Smooth muscle cell (in vitro differentiated cells): ENCODE data around the gene COL15A1. TPM values are rescaled to one million over a fixed set of nuclear protein-coding genes. Genes with fewer than 3 reads are reported as not detected.
A peak's percentile ranks its signal among the peaks of the same experiment; 100 is the strongest.

Experiments
- DNase-seq: peaks from one replicate; lab custom pipeline; 2025; ENCODE audit not compliant: unreplicated experiment; lab: John Stamatoyannopoulos, UW
- H2AFZ ChIP-seq: fragments of 200-600 bp; sonication (generic); 2 replicates; pipeline ENCODE4 v1.6.0; 2016; ENCODE audit warnings: antibody characterized with exemption, low read depth, mild to moderate bottlenecking
- H3F3A ChIP-seq: fragments of 200-600 bp; sonication (generic); 2 replicates; pipeline ENCODE4 v1.6.0; 2017; ENCODE audit warnings: antibody characterized with exemption, low read depth
- H3K27ac ChIP-seq: fragments of 200-600 bp; sonication (generic); 2 replicates; pipeline ENCODE4 v1.5.1; 2016; ENCODE audit warnings: low read depth, mild to moderate bottlenecking
- H3K27me3 ChIP-seq: fragments of 200-600 bp; sonication (generic); 2 replicates; pipeline ENCODE4 v1.6.1; 2016; ENCODE audit warnings: low read depth, mild to moderate bottlenecking
- H3K36me3 ChIP-seq: fragments of 200-600 bp; sonication (generic); 2 replicates; pipeline ENCODE4 v1.5.1; 2016; ENCODE audit warnings: low read depth
- H3K4me1 ChIP-seq: fragments of 200-600 bp; sonication (generic); 2 replicates; pipeline ENCODE4 v1.5.1; 2016; ENCODE audit warnings: low read depth
- H3K4me2 ChIP-seq: fragments of 200-600 bp; sonication (generic); 2 replicates; pipeline ENCODE4 v1.6.0; 2016; ENCODE audit warnings: mild to moderate bottlenecking
- H3K4me3 ChIP-seq: fragments of 200-600 bp; sonication (generic); 2 replicates; pipeline ENCODE4 v1.5.1; 2016; ENCODE audit warnings: mild to moderate bottlenecking
- H3K79me2 ChIP-seq: fragments of 200-600 bp; sonication (generic); 2 replicates; pipeline ENCODE4 v1.6.0; 2016; ENCODE audit warnings: low read depth, mild to moderate bottlenecking
- H3K9ac ChIP-seq: fragments of 200-600 bp; sonication (generic); 2 replicates; pipeline ENCODE4 v1.6.0; 2016; ENCODE audit warnings: low read depth
- H3K9me3 ChIP-seq: fragments of 200-600 bp; sonication (generic); replicated peaks from 2 replicates; pipeline ENCODE4 v1.5.1; 2016; ENCODE audit warnings: low read depth
- H4K20me1 ChIP-seq: fragments of 200-600 bp; sonication (generic); 2 replicates; pipeline ENCODE4 v1.6.0; 2016; ENCODE audit warnings: low read depth
- WGBS: methylation state at CpG from one replicate; pipeline ENCODE4 v1.1.7; 2016; ENCODE audit warnings: low lambda C conversion rate; 5-methylcytosine and 5-hydroxymethylcytosine counted together
- polyA plus RNA-seq: library from polyadenylated mRNA; unstranded; fragments of >200 nt; fragmentation: Nextera tagmentation; extraction: Ambion mirVana; gene quantifications from 2 replicates; pipeline ENCODE4 v1.2.1, GENCODE V29; 2016
- total RNA-seq: library from RNA; depleted of rRNA; stranded (reverse); fragments of >200 nt; gene quantifications from 2 replicates; pipeline ENCODE4 v1.2.3, GENCODE V29; 2014
- TF ChIP-seq, protein P1 (sequence below): fragments of 200-600 bp; sonication (generic); IDR thresholded peaks from 2 replicates; pipeline ENCODE4 v1.5.1; 2017; ENCODE audit warnings: borderline replicate concordance, mild to moderate bottlenecking, antibody characterized with exemption; ENCODE audit not compliant: insufficient read depth, poor library complexity, severe bottlenecking

COL15A1 gene
- total and polyA plus RNA-seq, 2 experiments from 2014 or later = 222 to 293 TPM

DNA sequence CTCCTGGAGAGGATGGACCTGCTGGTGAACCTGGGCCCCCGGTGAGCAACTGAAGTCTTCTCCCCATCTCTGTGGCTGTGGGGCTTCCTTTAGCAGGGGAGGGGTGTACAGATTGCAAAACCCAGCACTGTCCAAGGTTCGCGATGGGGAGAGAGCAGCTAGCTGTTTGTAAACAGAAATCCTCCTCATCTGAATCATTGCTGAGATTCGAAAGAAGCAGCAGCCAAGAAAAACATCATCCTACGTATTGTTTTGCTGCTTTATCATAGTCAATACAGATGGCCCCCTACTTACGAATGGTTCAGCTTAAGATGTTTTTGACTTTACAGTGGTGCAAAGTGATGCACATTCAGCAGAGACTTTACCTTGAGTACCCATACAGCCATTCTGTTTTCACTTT lies 81.3 kb downstream of the COL15A1 start:
- Histone ChIP-seq H3K27me3 (no peaks in the 10 kb centered on the region), H3K36me3 (no peaks in the 10 kb centered on the region), H3K9me3 (no peaks in the 10 kb centered on the region), H3K4me2 (no peak overlapping the region), H3K27ac (peak overlapping the region; percentile 12), H3K4me1 (peaks cover 9% of the 10 kb centered on the region), H3F3A (peaks cover 21% of the 10 kb centered on the region), H3K79me2 (no peaks in the 10 kb centered on the region), H3K9ac (no peak overlapping the region), H4K20me1 (no peaks in the 10 kb centered on the region), H3K4me3 (no peak overlapping the region), H2AFZ (no peak overlapping the region)
- WGBS = 59% methylated on average over 6 of the region's 6 CpGs
- DNase-seq = no peak
- TF ChIP-seq, protein P1, sequence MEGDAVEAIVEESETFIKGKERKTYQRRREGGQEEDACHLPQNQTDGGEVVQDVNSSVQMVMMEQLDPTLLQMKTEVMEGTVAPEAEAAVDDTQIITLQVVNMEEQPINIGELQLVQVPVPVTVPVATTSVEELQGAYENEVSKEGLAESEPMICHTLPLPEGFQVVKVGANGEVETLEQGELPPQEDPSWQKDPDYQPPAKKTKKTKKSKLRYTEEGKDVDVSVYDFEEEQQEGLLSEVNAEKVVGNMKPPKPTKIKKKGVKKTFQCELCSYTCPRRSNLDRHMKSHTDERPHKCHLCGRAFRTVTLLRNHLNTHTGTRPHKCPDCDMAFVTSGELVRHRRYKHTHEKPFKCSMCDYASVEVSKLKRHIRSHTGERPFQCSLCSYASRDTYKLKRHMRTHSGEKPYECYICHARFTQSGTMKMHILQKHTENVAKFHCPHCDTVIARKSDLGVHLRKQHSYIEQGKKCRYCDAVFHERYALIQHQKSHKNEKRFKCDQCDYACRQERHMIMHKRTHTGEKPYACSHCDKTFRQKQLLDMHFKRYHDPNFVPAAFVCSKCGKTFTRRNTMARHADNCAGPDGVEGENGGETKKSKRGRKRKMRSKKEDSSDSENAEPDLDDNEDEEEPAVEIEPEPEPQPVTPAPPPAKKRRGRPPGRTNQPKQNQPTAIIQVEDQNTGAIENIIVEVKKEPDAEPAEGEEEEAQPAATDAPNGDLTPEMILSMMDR = no peak

- Histone ChIP-seq H3K36me3 (no peaks in the 10 kb centered on the region), H3K27ac (no peak overlapping the region)
Measured at GRCh38 chr9:99025616-99026270, 82.0 kb downstream of the COL15A1 start.

DNA sequence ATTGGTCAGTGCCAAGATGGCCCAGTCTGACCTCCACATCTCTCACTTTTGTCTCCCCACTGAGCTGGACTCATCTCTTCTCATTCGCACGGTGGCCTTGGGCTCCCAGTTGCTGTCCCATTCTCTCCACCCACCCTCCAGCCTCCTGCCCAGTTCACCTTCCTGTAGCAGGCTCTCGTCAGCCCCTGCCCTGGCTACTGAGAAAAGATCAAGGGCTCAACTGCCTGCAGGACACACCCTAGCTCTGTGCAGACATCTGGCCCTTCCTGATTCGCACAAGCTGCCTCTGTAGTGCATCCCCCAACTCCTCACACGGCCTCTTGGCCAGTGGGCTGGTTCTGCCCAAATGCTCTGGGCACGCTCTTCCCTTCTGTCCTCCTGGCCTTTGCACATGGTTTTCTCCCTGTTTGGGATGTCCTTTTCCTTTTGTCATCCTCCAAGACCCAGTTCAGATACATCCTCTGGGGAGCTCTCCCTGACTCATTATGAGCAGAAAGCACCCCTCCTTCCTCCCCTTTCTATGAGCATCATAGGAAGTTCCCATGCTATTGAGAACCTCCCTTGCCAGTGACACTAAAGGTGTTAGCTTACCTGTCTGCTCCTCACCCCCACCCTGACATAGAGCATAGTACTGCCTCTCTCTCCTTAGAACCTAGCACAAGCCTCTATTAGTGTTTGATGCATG lies 82.7 kb downstream of the COL15A1 start:
- 90% methylated on average over 6 of the region's 6 CpGs for WGBS
- Histone ChIP-seq H3K9me3 (no peaks in the 10 kb centered on the region), H4K20me1 (no peaks in the 10 kb centered on the region), H2AFZ (no peak overlapping the region), H3K27me3 (no peaks in the 10 kb centered on the region), H3K27ac (no peak overlapping the region), H3K36me3 (no peaks in the 10 kb centered on the region), H3K4me1 (peaks cover 5% of the 10 kb centered on the region), H3K79me2 (no peaks in the 10 kb centered on the region), H3F3A (peaks cover 21% of the 10 kb centered on the region), H3K4me3 (no peak overlapping the region), H3K9ac (no peak overlapping the region), H3K4me2 (no peak overlapping the region)
- DNase-seq = no peak
- TF ChIP-seq, protein P1 = no peak

More at GRCh38 chr9:99025616-99026270, 82.0 kb downstream of the COL15A1 start:
- TF ChIP-seq, protein P1 = no peak
- Histone ChIP-seq H3K9me3 (no peaks in the 10 kb centered on the region), H3K4me1 (peaks cover 5% of the 10 kb centered on the region), H3F3A (peaks cover 21% of the 10 kb centered on the region), H4K20me1 (no peaks in the 10 kb centered on the region), H3K27me3 (no peaks in the 10 kb centered on the region), H2AFZ (no peak overlapping the region), H3K79me2 (no peaks in the 10 kb centered on the region), H3K9ac (no peak overlapping the region), H3K4me2 (no peak overlapping the region), H3K4me3 (no peak overlapping the region)
- WGBS = 98% methylated on average over 6 of the region's 6 CpGs
- DNase-seq = no peak
